Suprapubic skin (tissue), 4 donors: ENCODE measurements around the gene MPHOSPH8.

Experiments used
- EP300 ChIP-seq: sonication (generic); formaldehyde crosslinking; IDR thresholded peaks from one replicate; pipeline ENCODE4 v1.6.1; 2017; ENCODE audit warnings: antibody characterized with exemption
- POLR2A ChIP-seq, 2 donors: fragments of 450-650 bp; IDR thresholded peaks; one replicate each; pipeline ENCODE4 v1.6.1; 2017; ENCODE audit warnings: antibody characterized with exemption in 2 of 2, mild to moderate bottlenecking in 2 of 2, moderate library complexity in 2 of 2
- POLR2AphosphoS5 ChIP-seq, 3 donors: sonication (generic); formaldehyde crosslinking; IDR thresholded peaks; one replicate each; pipeline ENCODE4 v1.6.1; 2017; ENCODE audit warnings: antibody characterized with exemption in 3 of 3
- TF ChIP-seq, protein P1 (sequence below), 2 donors: fragments of 200-600 bp in 1 of 2; fragments of 450-650 bp in 1 of 2; sonication (generic) in 1 of 2; IDR thresholded peaks; one replicate each; pipeline ENCODE4 v1.5.1; 2016 to 2019; ENCODE audit warnings: antibody characterized with exemption in 2 of 2, mild to moderate bottlenecking in 1 of 2, moderate library complexity in 1 of 2

DNA sequence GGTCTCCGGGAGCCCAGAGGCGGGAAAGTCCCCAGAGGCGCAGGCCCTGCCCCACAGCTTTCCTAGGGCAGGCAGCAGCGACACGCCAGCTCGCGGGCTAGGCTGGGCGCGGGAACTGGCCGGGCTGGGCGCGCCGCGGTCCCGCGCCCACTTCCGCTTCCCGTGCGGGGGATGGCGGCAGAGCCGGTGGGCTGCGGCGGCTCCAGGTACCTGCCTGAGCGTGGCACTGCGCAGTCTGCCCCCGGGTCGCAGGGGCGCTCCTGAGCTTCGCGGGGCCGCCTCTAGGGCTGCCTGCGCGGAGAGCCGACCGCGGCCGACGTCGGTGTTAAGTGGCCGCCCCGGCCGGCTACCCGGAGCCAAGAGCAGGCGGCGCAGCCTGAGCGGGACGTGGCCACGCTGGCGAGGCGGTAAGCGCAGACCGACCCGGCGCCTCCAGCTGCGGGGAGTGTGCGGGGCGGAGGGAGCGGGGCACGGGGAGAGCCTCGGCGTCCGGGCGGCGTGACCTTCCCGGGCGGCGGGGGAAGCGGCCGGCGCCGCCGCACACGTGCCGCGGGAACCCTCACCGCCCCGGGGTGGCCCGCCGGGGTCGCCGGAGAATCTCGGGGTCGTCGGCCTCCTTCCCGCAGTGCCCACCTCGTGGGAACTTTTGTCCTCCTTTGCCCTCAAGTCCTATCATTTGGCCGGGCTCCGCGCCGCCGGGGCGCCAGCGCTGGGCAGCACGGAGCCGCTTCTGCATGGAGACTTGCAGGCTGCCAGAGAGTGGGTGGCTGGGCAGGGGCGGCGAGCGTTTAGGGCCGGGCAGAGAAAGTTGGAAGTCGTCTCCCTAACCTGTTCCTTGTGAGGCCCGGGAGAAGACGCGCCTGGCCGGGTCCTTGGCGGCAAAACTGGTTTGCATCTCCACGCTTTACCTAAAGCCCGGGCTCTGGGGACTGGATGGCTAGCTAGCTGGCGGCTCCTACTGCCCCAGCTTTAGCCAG, 31.4 kb upstream of the MPHOSPH8 start:
- TF ChIP-seq, protein P1, sequence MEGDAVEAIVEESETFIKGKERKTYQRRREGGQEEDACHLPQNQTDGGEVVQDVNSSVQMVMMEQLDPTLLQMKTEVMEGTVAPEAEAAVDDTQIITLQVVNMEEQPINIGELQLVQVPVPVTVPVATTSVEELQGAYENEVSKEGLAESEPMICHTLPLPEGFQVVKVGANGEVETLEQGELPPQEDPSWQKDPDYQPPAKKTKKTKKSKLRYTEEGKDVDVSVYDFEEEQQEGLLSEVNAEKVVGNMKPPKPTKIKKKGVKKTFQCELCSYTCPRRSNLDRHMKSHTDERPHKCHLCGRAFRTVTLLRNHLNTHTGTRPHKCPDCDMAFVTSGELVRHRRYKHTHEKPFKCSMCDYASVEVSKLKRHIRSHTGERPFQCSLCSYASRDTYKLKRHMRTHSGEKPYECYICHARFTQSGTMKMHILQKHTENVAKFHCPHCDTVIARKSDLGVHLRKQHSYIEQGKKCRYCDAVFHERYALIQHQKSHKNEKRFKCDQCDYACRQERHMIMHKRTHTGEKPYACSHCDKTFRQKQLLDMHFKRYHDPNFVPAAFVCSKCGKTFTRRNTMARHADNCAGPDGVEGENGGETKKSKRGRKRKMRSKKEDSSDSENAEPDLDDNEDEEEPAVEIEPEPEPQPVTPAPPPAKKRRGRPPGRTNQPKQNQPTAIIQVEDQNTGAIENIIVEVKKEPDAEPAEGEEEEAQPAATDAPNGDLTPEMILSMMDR (IDR thresholded peaks at IDR 0.05): peak in 1 of 2 donors; percentile 11
- TF ChIP-seq EP300: no peak
- no peak for TF ChIP-seq POLR2AphosphoS5 (IDR thresholded peaks at IDR 0.05)
- TF ChIP-seq POLR2A (IDR thresholded peaks at IDR 0.05): no peak
